GM21390 (cell line): ENCODE results near the gene E2F4.

Source experiments
- ATAC-seq: cut with Tn5 transposase; IDR thresholded peaks from one replicate; pipeline ENCODE4 v1.9.1; 2021; ENCODE audit not compliant: unreplicated experiment

Gene E2F4

DNA sequence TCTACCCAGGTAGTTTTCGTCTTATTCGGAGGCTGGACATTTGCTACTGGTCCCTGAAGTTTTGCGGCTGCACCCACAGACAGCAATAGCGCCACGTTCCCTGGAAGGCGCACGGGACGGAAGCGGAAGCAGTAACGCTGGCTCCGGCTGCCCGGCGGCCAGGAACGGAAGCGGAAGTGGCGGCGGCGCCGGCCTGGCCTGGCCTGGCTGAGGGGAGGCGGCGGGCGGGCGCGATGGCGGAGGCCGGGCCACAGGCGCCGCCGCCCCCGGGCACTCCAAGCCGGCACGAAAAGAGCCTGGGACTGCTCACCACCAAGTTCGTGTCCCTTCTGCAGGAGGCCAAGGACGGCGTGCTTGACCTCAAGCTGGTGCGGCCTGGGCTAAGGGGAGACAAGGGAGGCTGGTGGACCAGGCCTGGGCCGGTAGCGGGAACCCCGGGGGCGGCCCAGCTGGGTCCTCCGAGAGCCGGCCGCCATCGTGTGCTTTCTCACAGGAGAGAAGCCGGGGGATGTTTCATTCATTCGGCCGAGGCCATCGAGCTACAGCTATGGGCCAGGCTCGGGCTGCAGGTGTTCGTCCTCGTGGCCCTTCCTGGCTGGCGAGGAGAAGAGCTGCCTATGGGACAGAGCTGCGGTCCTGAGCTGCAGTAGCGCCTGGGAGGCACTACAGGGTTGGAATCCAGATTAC lies at the start of gene E2F4:
TSS of gene E2F4 (plus strand) at position 161 of the 687 bp plus-strand sequence. CDS start at position 234, 73 bp downstream.
- ATAC-seq: peak; percentile 79

GRCh38 chr16:67142342-67142741 lies 49.6 kb upstream of the E2F4 start:
- no peak for ATAC-seq

DNA sequence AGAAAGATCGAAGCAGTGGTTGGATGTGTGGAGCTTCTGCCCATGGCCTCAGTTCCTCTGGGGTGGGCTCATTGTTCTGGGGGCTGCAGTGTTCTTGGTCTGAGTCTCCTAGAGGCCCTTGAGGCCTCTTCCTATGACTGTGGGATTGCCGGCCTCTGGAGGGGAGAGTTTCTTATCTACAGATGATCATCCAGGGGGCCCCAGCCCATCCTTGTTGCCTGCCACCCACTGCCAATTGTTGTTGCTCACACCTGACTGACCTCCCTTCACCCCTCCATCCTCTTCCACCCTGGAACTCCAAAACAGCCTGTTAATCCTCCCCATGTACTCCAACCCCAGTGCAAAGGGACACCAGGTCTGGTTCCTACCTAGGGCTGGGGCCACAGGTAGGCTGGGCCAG lies 47.0 kb upstream of the E2F4 start:
- ATAC-seq: no peak

DNA sequence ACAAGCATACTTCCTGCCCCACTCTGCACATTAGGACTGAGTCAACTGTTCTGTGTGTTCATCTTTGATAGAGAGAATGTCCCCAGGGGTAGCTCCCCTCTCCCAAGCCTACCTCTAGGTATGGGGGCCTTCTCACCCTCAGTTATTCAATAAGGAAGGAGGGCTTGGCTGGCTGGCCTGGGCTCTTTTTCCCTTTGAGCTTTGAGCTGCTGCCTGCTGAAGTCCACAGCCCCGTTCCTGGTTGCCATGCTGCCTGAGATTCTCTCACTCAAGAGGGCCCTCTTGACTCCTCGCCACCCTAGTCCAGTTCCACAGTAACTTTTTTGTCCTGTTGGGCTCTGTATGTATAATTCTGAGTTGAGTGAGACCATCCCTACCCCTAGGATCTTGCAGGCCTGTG lies 46.2 kb upstream of the E2F4 start:
- no peak for ATAC-seq

DNA sequence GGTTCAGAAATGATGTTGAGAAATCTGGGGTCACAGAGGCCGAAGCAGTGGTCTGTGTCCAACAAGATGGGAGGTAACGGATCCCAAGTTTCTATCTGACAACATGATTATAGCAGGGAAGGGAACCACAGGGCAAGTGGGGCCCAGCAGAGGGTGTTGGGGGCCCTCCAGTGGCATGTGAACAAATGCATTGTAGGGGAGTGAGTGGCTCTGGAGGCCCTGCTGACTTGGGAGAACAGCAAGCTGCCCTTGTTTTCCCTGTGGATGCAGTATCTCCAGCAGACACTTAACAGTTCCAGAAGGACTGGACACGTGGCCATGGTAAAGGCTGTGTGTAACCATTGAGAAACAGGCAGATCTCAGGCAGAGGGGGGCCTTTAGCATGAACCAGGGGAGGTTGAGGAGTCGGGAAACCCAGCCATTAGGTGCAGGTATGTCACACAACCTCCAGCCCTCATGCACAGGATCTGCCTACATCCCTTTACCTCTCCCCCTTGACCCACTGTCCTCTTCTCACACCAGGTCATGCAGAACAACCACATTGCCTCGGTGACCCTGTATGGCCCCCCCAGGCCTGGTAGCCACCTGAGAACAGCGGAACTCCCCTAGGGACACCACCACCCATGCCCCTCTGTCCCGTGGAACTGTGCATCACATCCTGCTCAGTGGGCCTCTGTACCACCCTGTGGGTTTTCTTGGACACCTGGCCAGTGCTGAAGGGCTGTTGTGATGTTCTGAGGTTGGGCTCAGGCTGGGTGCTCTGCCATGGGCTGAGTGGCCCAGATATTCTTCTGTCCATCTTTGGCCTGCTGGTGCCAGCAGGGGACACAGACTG lies 45.2 kb upstream of the E2F4 start:
- ATAC-seq: no peak

DNA sequence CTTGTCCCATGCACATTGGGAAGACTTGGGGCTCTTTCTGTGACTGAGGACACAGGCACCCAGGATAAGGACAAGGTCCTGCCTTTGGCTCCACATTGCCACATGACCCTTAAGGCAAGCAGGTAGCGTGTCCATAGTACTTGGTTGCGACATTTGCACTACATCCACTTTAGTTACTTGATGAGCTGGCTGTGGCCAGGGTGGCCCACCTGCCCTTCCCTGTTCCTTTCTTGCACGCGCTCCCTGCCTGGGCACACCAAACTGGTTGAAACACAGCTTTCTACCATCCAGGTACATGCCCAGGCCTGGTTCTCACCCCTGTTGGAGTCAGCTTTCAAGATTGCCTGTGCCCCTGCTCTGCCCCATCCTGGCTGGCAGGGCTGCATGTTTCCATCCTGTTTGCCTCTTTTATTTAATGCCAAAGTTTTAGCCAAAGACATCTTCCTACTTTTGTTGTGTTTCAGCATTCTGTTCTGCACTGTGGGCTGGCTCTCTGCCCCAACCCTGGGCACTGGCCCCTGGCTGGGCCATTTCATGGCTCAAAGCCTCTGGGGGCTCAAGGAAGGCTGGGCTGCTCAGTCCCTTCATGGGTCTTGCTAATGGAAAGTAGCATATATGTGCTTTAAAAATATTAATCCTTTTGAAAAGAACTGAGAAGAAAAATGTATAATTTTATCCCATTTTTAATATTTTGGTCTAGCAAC lies 44.4 kb upstream of the E2F4 start:
- no peak for ATAC-seq

- ATAC-seq: no peak
Observed at GRCh38 chr16:67148221-67148620, 43.7 kb upstream of the E2F4 start.

DNA sequence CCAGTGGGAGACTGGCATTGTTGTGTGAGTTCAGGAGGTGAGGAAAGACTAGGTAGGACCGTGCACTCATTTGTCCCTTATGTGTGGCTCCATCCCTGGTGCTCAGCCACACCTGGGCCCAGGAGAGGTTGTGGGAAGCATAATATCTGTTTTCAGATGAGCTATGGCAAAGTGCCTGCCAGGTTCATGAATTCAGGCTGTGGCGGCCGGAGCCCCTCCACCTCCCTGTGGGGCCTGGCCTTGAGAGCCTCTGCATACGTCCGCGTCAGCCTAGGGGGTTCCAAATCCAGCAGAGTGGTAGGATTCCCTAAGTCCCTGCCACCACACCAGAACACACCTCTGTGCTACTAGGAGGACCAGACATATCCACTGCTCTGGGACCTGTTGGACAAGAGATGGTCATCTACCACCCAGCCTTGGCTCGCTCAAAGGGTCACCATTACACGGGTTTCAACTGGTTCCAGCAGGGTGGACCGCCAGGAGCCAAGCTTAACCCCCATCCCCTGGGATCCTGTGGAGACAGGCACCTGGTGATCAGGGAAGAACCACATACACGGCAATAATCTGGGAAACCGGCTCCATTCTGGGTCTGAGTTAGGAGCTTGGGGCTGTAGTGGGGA lies 43.2 kb upstream of the E2F4 start:
- ATAC-seq: no peak

DNA sequence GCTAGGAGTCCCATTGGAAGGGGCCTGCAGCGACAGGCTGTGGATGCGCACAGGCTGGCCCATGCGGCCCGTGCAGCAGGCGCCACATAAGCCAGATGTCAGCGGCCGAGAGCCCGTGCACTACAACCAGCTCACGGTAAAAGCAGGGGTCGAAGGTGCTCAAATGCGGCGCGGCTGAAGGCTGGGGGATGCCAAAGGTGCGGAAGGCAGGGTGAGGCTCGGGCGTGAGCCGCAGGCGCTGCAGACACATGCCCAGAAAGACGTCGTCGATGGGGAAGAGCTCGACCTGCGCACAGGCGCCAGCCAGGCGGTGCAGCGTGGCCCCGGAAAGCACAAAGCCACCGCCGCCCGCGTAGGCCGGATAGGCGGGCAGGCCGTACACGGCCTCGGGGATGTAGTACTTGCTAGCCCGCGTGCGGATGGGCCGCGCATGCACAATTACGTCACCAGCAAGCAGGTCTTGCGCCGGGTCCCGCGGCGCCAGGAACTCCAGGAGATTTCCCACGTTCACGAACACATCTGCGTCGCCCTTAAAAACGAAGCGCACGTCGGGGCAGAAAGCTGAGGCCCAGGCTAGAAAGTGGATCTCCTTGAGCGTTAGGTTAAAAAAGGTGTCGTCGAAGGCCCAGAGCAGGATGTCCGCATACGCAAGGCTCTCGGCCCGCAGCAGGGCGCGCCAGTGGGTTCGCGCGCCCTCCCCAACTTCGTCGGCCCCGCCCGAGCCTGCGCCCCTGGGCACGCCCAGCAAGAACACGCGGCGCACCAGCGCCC lies 42.5 kb upstream of the E2F4 start:
- ATAC-seq: no peak

GRCh38 chr16:67150047-67150832 lies 41.7 kb upstream of the E2F4 start:
- peak; percentile 24 for ATAC-seq

- peak; percentile 70 for ATAC-seq
Observed at GRCh38 chr16:67150833-67151396, 41.0 kb upstream of the E2F4 start, which contains the start of gene B3GNT9. B3GNT9 (minus strand) TSS chr16:67150998; CDS start chr16:67150485, 513 bp downstream.

DNA sequence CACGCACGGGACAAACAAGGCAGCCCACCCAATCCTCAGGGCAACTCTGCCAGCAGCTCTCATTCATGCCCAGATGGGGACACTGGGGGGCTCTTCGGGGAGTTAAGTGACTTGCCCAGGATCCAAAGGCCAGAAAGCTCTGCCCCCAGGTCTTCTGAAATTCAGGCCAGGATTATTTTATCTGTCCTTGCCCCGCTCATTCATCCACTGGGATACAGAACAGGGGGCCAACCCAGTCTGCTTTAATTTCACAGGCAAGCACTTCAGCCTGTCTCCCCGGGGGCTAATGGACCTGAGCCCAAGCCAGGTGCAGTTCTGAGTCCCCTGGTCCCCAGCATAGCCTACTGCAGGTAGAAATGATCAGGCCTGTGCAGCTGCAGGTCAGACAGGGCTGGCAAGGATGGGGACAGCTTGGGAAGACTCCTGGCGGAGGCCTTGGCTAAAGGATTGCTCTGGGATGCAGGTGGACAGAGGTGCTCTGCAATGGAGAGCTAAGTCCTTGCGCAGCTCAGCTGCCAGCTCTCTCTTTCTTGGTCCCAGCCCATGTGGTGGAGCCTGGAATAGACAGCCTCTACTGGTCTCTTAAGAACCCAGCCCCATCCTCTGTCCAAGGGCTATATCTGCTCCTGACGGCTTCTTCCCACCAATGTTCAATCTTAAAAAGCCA lies 40.4 kb upstream of the E2F4 start:
- ATAC-seq: no peak

GRCh38 chr16:67154578-67155294 lies 37.2 kb upstream of the E2F4 start:
- no peak for ATAC-seq

- ATAC-seq: no peak
Observed at GRCh38 chr16:67155295-67156142, 36.4 kb upstream of the E2F4 start.

- no peak for ATAC-seq
Observed at GRCh38 chr16:67156143-67156844, 35.7 kb upstream of the E2F4 start.

DNA sequence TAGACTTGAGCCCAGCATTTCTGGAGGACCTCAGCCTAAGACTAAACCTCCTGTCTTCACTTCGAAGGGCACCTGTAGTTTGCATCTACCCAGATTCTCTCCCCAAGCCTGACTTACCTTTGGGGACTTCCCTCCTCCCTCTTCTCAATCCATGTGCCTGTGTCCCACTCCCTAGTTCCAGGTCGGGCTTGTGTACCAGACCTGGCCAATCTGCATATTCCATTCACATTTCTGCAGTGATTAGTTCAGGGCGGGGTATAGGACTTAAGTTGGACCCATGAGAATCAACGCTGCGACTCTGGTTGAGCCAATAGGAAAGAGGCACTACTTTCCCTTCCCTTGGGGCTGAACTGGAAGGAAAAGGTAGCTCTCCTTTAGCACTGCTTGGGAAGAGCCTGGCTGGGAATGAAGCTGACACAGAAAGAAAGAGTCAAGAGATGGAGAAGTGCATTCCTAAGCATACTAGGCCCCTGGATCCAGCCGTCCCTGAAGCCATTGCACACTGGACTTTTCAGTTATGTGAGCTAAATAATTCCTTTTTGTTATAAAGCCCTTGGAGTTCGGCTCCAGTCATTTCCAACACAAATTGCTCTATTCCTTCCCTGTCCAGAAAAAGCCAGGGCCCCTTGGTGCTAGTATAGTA lies 34.7 kb upstream of the E2F4 start:
- ATAC-seq: no peak
